ENCODE results near the gene SGCD. TPM values are rescaled to one million over a fixed set of nuclear protein-coding genes. Genes with fewer than 3 reads are reported as not detected.

The SGCD gene
- polyA plus RNA-seq, 1 donor (not counting 4 experiments of a cell fraction or from before 2014, with no cell fraction given), result not detected

- H3K27ac ChIP-seq (ENCODE audit: control insufficient read depth, insufficient read depth, low read length), result no peak overlapping the region
- H3K4me1 ChIP-seq (ENCODE audit: control insufficient read depth, extremely low read depth, insufficient read depth, low read length), result no peaks in the 10 kb centered on the region
- dilution Hi-C loops (cut with MboI; ENCODE audit: extremely low pct_ligation_motif_present, low sequenced_read_pairs), result no loop called here
- no peak overlapping the region for H3K4me2 ChIP-seq (ENCODE audit: control insufficient read depth, extremely low read depth, insufficient read depth, low read depth, low read length)
- no peaks in the 10 kb centered on the region for H4K20me1 ChIP-seq (ENCODE audit: control insufficient read depth, extremely low read depth, insufficient read depth, low read length)
- DNase-seq (ENCODE audit: low read depth, low spot score) (no peak), FAIRE-seq (no peak)
- H3K27me3 ChIP-seq (ENCODE audit: control insufficient read depth, extremely low read depth, insufficient read depth, low read length), result no peaks in the 10 kb centered on the region
- H3K79me2 ChIP-seq (ENCODE audit: control insufficient read depth, insufficient read depth, low read length), result no peaks in the 10 kb centered on the region
- no peaks in the 10 kb centered on the region for H3K9me3 ChIP-seq (ENCODE audit: control insufficient read depth, low read depth, low read length)
- H3K9ac ChIP-seq (ENCODE audit: control insufficient read depth, extremely low read depth, insufficient read depth, low read length), result no peak overlapping the region
- H2AFZ ChIP-seq (ENCODE audit: control insufficient read depth, low read length), result no peak overlapping the region
- no peak overlapping the region for H3K4me3 ChIP-seq (ENCODE audit: control insufficient read depth in 2 of 3, extremely low read depth in 1 of 3, insufficient read depth in 2 of 3, low read depth in 1 of 3, low read length in 3 of 3)
- TF ChIP-seq EZH2 (IDR thresholded peaks at IDR 0.05; ENCODE audit: low read length) (no peak), CTCF (optimal IDR thresholded peaks at IDR 0.05 in 1 of 3, IDR thresholded peaks at IDR 0.05 in 1 of 3, conservative IDR thresholded peaks at IDR 0.05 in 1 of 3; ENCODE audit: extremely low read depth in 1 of 3, insufficient read depth in 2 of 3, low read length in 3 of 3) (no peak)
- no peaks in the 10 kb centered on the region for H3K9me1 ChIP-seq (ENCODE audit: control insufficient read depth, extremely low read depth, insufficient read depth, low read length)
- H3K36me3 ChIP-seq (ENCODE audit: control insufficient read depth in 2 of 2, extremely low read depth in 1 of 2, insufficient read depth in 2 of 2, low read length in 2 of 2), result no peaks in the 10 kb centered on the region
Observed at GRCh38 chr5:156295431-156295830, 31.5 kb upstream of the SGCD start.

DNA sequence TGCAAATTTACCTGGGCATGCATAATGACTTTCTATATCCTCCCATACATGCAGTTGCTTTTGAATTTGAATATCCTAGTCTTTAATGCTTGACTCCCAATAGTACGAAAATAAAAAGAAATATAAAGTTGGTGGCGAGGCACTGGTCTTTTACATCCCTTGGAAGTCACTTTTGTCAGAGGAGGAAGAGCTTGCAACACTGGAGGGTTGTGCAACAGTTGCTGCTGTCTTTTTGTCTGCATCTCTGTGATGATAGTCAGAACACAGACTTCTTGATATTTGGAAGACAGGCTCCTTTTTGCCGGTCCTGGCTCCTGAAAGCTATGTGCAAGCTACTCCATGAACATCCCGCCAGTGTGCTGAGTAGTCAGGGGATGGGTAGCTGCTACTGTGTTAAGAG lies 16.8 kb upstream of the SGCD start:
- Histone ChIP-seq H3K36me3 (ENCODE audit: control insufficient read depth in 2 of 2, extremely low read depth in 1 of 2, insufficient read depth in 2 of 2, low read length in 2 of 2) (no peaks in the 10 kb centered on the region), H3K27me3 (ENCODE audit: control insufficient read depth, extremely low read depth, insufficient read depth, low read length) (no peaks in the 10 kb centered on the region), H3K4me1 (ENCODE audit: control insufficient read depth, extremely low read depth, insufficient read depth, low read length) (no peaks in the 10 kb centered on the region), H4K20me1 (ENCODE audit: control insufficient read depth, extremely low read depth, insufficient read depth, low read length) (no peaks in the 10 kb centered on the region), H3K4me3 (ENCODE audit: control insufficient read depth in 2 of 3, extremely low read depth in 1 of 3, insufficient read depth in 2 of 3, low read depth in 1 of 3, low read length in 3 of 3) (no peak overlapping the region), H3K4me2 (ENCODE audit: control insufficient read depth, extremely low read depth, insufficient read depth, low read depth, low read length) (no peak overlapping the region), H3K9me1 (ENCODE audit: control insufficient read depth, extremely low read depth, insufficient read depth, low read length) (no peaks in the 10 kb centered on the region), H3K27ac (ENCODE audit: control insufficient read depth, insufficient read depth, low read length) (no peak overlapping the region), H3K9ac (ENCODE audit: control insufficient read depth, extremely low read depth, insufficient read depth, low read length) (no peak overlapping the region), H3K79me2 (ENCODE audit: control insufficient read depth, insufficient read depth, low read length) (no peaks in the 10 kb centered on the region), H2AFZ (ENCODE audit: control insufficient read depth, low read length) (no peak overlapping the region), H3K9me3 (ENCODE audit: control insufficient read depth, low read depth, low read length) (no peaks in the 10 kb centered on the region)
- DNase-seq (ENCODE audit: low read depth, low spot score), result no peak
- FAIRE-seq, result no peak
- TF ChIP-seq CTCF (optimal IDR thresholded peaks at IDR 0.05 in 1 of 3, IDR thresholded peaks at IDR 0.05 in 1 of 3, conservative IDR thresholded peaks at IDR 0.05 in 1 of 3; ENCODE audit: extremely low read depth in 1 of 3, insufficient read depth in 2 of 3, low read length in 3 of 3), result no peak
- no peak for TF ChIP-seq EZH2 (IDR thresholded peaks at IDR 0.05; ENCODE audit: low read length)
- dilution Hi-C loops (cut with MboI; ENCODE audit: extremely low pct_ligation_motif_present, low sequenced_read_pairs), result no loop called here
